Epithelial cell of esophagus (primary cell): ENCODE measurements around the gene LAYN.

ENCODE experiments used
- DNase-seq: peaks from one replicate; pipeline ENCODE4 v3.0.0; 2010; ENCODE audit warnings: low read depth
- H3K4me3 ChIP-seq: 2 replicates; pipeline ENCODE4 v1.5.1; 2011; ENCODE audit warnings: mild to moderate bottlenecking, low read length, control low read depth
- CTCF ChIP-seq: IDR thresholded peaks from 2 replicates; pipeline ENCODE4 v1.5.1; 2011; ENCODE audit warnings: low read depth, mild to moderate bottlenecking, low read length, control low read depth, inconsistent platforms; ENCODE audit not compliant: insufficient read depth; ENCODE audit errors: missing control alignments

Gene LAYN

GRCh38 chr11:111512296-111513239 is 28.0 kb upstream of the LAYN start, which contains the start of gene BTG4:
BTG4 (minus strand) TSS chr11:111512386; CDS start chr11:111498776, 13,610 bp downstream.
- peak within 1 kb of the TSS; percentile 39 for H3K4me3 ChIP-seq
- DNase-seq = peak; percentile 13
- no peak for TF ChIP-seq CTCF

DNA sequence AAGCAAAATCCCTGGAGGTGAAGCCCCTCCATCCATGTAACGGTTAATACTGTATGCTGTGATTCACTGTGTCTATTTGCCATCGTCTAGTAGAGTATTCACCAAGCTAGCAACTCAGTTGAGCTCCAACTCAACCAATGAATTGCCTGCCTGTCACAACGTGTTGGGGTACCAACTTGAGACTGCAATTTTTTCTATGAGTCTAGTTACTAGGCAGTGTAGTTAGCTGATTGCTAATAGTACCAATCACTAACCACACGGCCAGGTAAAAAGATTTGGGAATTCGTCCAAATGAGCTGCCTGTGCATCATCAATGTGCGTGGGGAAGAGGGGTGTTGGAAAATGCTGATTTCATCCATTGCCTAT is 27.3 kb upstream of the LAYN start:
- TF ChIP-seq CTCF = no peak
- DNase-seq = peak; percentile 86
- no peak overlapping the region for H3K4me3 ChIP-seq

DNA sequence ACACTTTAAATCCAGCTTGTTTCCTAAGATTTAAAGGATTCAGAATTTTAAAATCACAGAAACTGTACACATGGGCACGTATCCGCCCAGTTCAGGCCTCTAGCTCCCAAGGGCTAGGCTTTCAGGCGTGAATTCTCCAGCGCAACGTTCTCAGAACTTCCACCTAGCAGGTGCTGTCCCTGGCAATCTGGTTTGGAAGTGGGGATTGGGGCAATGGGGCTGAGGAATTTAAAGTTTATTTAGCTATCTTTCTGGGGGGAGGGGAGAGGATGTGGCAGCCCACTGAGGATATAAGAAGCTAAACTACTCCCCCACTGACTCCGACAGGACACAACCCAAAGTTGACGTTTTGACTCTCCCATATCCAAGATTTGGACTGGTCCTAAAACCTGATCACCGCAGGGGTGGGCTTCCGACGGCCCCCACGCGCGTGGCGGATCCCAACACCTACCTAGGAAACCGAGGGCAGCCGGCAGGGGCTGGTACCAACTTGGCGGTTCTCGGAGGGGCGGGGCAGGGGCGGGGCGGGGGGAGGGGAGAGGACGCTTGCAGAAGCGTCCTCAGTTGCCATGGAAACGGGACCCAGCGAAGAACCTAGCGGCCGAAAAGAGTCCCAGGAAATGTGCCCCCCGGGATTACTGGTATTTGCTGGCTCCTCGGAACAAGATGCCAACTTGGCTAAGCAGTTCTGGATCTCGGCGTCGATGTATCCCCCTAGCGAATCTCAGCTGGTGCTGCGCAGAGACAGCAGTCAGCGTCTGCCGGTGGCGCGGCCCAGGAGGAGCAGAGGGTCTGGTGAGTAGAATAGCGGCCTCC is 26.1 kb upstream of the LAYN start, which contains the start of gene HOATZ:
Gene HOATZ (plus strand): TSS at position 563 of the 816 bp plus-strand sequence. CDS start 7 bp downstream, at position 570.
- no peak for DNase-seq
- H3K4me3 ChIP-seq = no peak within 1 kb of the TSS
- no peak for TF ChIP-seq CTCF

DNA sequence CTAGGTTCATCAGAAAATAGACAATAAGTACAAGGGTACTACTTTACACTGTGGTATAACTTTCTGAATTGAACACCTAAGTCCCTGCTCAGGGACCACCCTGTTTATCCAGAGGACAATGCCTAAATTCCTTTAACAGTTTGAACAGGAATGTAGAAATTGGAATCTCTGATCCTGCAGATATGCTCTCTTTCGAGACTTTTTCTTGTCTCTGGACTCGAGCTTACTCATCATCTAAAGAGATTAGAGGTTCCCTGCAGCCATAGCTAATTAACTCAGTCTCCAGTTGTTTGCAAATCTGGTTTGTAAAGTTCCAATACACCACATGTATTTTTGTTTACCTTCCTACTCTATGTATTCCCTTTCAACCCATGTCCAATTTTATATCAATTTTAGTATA is 24.9 kb upstream of the LAYN start:
- no peak for TF ChIP-seq CTCF
- no peak for DNase-seq
- no peak overlapping the region for H3K4me3 ChIP-seq

DNA sequence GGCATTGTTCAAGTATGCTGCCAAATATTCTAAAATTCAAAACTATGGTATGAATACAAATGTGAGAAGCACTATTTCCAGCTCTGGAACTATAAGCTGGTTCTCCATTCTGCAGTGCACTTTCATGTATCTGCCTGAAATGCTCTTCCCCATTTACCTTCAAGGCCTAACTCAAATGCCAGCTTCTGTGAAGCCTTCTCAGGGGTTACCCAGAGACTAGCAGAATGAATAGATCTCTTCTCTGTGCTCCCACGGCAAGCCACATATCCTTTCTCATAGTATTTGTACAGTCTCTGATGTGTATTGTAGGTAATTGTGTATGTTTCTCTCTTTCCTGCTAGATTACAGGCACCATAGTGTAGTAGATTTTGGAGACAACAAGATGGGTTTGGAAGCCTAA is 21.9 kb upstream of the LAYN start:
- no peak overlapping the region for H3K4me3 ChIP-seq
- DNase-seq = no peak
- TF ChIP-seq CTCF = no peak

DNA sequence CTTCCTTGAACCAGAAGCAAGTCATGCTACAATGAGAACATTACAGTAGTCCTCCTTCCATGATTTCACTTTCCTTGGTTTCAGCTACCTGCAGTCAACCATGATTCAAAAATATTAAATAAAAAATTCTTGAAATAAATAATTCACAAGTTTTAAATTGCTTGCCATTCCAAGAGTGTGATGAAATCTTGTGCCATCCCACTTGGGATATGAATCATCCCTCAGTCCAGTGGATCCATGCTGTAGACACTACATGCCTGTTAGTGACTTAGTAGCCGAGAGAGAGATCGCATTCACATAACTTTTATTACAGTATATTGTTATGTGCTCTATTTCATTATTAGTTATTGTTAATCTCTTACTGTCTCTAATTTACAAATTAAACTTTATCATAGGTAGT is 20.0 kb upstream of the LAYN start:
- H3K4me3 ChIP-seq = no peak overlapping the region
- TF ChIP-seq CTCF = no peak
- DNase-seq = peak; percentile 78
